ENCODE measurements around the gene SERINC2. TPM values are rescaled to one million over a fixed set of nuclear protein-coding genes. Genes with fewer than 3 reads are reported as not detected.
A peak's percentile ranks its signal among the peaks of the same experiment; 100 is the strongest.

Gene SERINC2
- total and polyA plus RNA-seq, 9 of the 15 experiments (the other 6 are each of a cell fraction or from before 2014, with no cell fraction given): 0.07 to 1.2 (median 0.70) TPM; not detected in 2

DNA sequence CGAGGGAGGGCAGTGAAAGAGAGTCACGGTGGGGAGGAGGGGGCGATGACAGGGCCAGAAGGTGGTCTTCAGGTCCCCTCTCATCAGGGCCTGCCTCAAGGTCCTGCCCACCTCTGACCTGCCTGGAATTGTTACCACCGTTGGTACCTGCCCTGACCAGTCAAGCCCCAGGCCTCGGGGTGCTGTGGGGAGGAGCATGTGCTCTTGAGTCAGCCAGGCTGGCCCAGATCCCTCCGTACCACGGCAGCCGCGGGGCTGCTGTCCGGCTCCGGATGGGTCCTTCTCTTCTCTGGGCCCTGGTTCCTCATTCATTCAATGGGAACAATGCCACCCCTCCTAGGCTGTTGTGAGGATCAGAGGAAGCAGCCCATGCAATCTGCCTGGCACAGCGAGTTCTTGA is 22.0 kb downstream of the SERINC2 start:
- CTCF ChIA-PET (ENCODE audit: low intra/inter-chr PET ratio): no interaction called here
- no peaks in the 10 kb centered on the region for H3K9me3 ChIP-seq (replicated peaks; ENCODE audit: control insufficient read depth, insufficient read depth, low read depth, low read length)
- 1% methylated on average over 12 of the region's 12 CpGs for WGBS (ENCODE audit: insufficient coverage, low coverage, missing lambda C conversion rate)
- TF ChIP-seq L3MBTL2 (IDR thresholded peaks at IDR 0.05): 0 out of 2 replicates have a peak, but pooled peaks have one; percentile 17
- TF ChIP-seq ARNT (IDR thresholded peaks at IDR 0.05): no peak
- no peak for TF ChIP-seq SMARCA5 (IDR thresholded peaks at IDR 0.05)
- H3K4me2 ChIP-seq (ENCODE audit: insufficient read depth, low read length): no peak overlapping the region
- H3K4me1 ChIP-seq (replicated peaks in 1 of 2; ENCODE audit: control insufficient read depth in 2 of 2, insufficient read depth in 2 of 2, low read length in 2 of 2): peaks cover 0 to 12% of the 10 kb centered on the region in 2 experiments; a peak in 1 of 5 replicates
- POLR2A ChIA-PET: no interaction called here
- H4K20me1 ChIP-seq (replicated peaks; ENCODE audit: control insufficient read depth, insufficient read depth, low read length): peaks cover 13% of the 10 kb centered on the region; the same call in 1 of the 2 replicates
- intact Hi-C loops (cut with micrococcal nuclease) (no loop called here), in situ Hi-C loops (cut with MboI) (no loop called here)
- no TSS peak for BruUV-seq (replicated peaks)
- H3K79me2 ChIP-seq (ENCODE audit: control insufficient read depth, insufficient read depth, low read length): no peaks in the 10 kb centered on the region
- no peak overlapping the region for H3K4me3 ChIP-seq
- no peak for FAIRE-seq
- ATAC-seq: peak; percentile 45
- no peak for DNase-seq (ENCODE audit: extremely low read depth in 1 of 4, low spot score in 3 of 4)
- H3K27me3 ChIP-seq (ENCODE audit: control insufficient read depth in 2 of 2, insufficient read depth in 2 of 2, low read length in 2 of 2): peaks cover 12 to 45% of the 10 kb centered on the region in 2 experiments; a peak in 4 of 5 replicates
- peaks cover 5% of the 10 kb centered on the region for H3K9me1 ChIP-seq (ENCODE audit: control insufficient read depth, insufficient read depth, low read length)
- no peaks in the 10 kb centered on the region for H3K36me3 ChIP-seq (ENCODE audit: control insufficient read depth, insufficient read depth, low read length)
- no peak overlapping the region for H3K27ac ChIP-seq (ENCODE audit: extremely low read depth, low read depth, low read length)
- peak overlapping the region in 1 of 2 experiments; percentile 48; a peak in 1 of 4 replicates for H3K9ac ChIP-seq (ENCODE audit: insufficient read depth in 1 of 2, low read depth in 2 of 2, low read length in 2 of 2)
- no peak overlapping the region for H2AFZ ChIP-seq (ENCODE audit: low read depth, low read length)

DNA sequence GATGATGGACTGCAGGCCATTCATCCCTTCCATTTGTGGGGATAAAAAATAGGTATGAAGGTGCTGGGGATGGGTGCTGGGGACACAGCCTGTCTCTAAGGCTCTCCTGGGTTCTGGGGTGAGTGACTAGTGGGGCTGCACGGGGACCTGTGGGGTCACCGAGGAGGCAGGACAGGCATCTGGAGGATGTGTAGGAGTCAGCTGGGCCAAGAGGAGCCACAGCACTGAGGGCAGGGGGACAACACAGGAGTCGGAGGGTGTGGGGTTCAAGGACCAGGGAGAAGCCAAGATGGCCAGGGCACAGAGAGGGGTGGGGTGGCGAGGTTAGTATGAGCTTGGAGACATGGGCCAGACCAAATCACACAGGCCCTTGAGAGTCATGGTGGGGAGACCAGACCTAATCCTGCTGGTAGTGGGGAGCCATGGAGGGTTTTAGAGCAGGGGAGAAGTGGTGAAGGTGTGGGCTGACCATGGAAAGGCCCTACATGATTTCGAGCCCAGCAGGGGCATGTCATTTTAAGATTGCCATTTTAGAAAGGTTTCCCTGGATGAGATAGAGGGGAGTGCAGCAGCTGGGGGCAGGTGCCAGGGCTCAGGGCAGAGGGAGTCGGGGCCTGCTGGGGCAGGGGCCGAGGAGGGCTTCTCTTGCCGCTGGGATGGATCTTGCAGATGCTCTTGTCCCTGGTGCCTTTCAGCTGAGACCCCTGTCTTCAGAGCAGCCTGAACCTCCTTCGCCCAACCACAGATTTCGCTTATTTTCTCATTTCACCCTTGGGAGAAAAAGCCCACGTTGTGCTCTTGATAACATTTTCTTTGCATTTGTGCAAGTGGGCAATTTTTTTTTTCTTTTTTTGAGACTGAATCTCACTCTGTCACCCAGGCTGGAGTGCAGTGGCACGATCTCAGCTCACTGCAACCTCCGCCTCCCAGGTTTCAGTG is 22.7 kb downstream of the SERINC2 start:
- BruUV-seq (replicated peaks): no TSS peak
- TF ChIP-seq SOX6 (IDR thresholded peaks at IDR 0.05): no peak
- TF ChIP-seq ZFP36 (IDR thresholded peaks at IDR 0.05; ENCODE audit: low read depth, low read length, partially characterized antibody): peak; percentile 62
- peak; percentile 54 for TF ChIP-seq RBM25 (IDR thresholded peaks at IDR 0.05; ENCODE audit: low read depth, low read length, severe bottlenecking)
- TF ChIP-seq ZNF316 (IDR thresholded peaks at IDR 0.05): 0 out of 2 replicates have a peak, but pooled peaks have one; percentile 5
- H3K9ac ChIP-seq (ENCODE audit: insufficient read depth in 1 of 2, low read depth in 2 of 2, low read length in 2 of 2): no peak overlapping the region
- H3K9me3 ChIP-seq (replicated peaks; ENCODE audit: control insufficient read depth, insufficient read depth, low read depth, low read length): no peaks in the 10 kb centered on the region
- peaks cover 5% of the 10 kb centered on the region for H3K9me1 ChIP-seq (ENCODE audit: control insufficient read depth, insufficient read depth, low read length)
- no peak for ATAC-seq
- POLR2A ChIA-PET: interaction anchor here (0.6 kb wide), 1 partner anchor 209 kb away, joined by 3 read pairs; the partner anchor contains the start of gene PEF1
- H3K27me3 ChIP-seq (ENCODE audit: control insufficient read depth in 2 of 2, insufficient read depth in 2 of 2, low read length in 2 of 2): peaks cover 12 to 50% of the 10 kb centered on the region in 2 experiments; a peak in 4 of 5 replicates
- no peak for DNase-seq (ENCODE audit: extremely low read depth in 1 of 4, low spot score in 3 of 4)
- no peak for FAIRE-seq
- no peak overlapping the region for H3K4me2 ChIP-seq (ENCODE audit: insufficient read depth, low read length)
- no peak overlapping the region for H3K27ac ChIP-seq (ENCODE audit: extremely low read depth, low read depth, low read length)
- no peaks in the 10 kb centered on the region for H3K79me2 ChIP-seq (ENCODE audit: control insufficient read depth, insufficient read depth, low read length)
- peaks cover 13% of the 10 kb centered on the region; the same call in 1 of the 2 replicates for H4K20me1 ChIP-seq (replicated peaks; ENCODE audit: control insufficient read depth, insufficient read depth, low read length)
- 2% methylated on average over 13 of the region's 13 CpGs for WGBS (ENCODE audit: insufficient coverage, low coverage, missing lambda C conversion rate)
- peaks cover 0 to 12% of the 10 kb centered on the region in 2 experiments; a peak in 1 of 5 replicates for H3K4me1 ChIP-seq (replicated peaks in 1 of 2; ENCODE audit: control insufficient read depth in 2 of 2, insufficient read depth in 2 of 2, low read length in 2 of 2)
- CTCF ChIA-PET (ENCODE audit: low intra/inter-chr PET ratio): no interaction called here
- no peak overlapping the region for H3K4me3 ChIP-seq
- no peaks in the 10 kb centered on the region for H3K36me3 ChIP-seq (ENCODE audit: control insufficient read depth, insufficient read depth, low read length)
- in situ Hi-C loops (cut with MboI): no loop called here
- H2AFZ ChIP-seq (ENCODE audit: low read depth, low read length): no peak overlapping the region
- intact Hi-C loops (cut with micrococcal nuclease): no loop called here

Measured in K562 (cell line).